BE2C (cell line): ENCODE measurements around the gene SH3D21.

ENCODE experiments used
- DNase-seq: peaks from one replicate; pipeline ENCODE4 v3.0.0-alpha.2; 2020
- H3K27me3 ChIP-seq: fragments of 250-450 bp; sonication (Bioruptor Pico); 2 replicates; pipeline ENCODE4 v1.5.1; 2020; ENCODE audit warnings: mild to moderate bottlenecking
- H3K36me3 ChIP-seq: fragments of 250-450 bp; sonication (Bioruptor Pico); 2 replicates; pipeline ENCODE4 v1.5.1; 2020; ENCODE audit warnings: mild to moderate bottlenecking
- H3K4me1 ChIP-seq: fragments of 250-450 bp; sonication (Bioruptor Pico); 2 replicates; pipeline ENCODE4 v1.5.1; 2020
- H3K4me3 ChIP-seq: 2 replicates; pipeline ENCODE4 v1.5.1; 2011; ENCODE audit warnings: low read depth, low read length
- H3K9me3 ChIP-seq: fragments of 250-450 bp; sonication (Bioruptor Pico); 2 replicates; pipeline ENCODE4 v1.5.1; 2020
- CTCF ChIP-seq: IDR thresholded peaks from 2 replicates; pipeline ENCODE4 v1.5.1; 2012; ENCODE audit warnings: mild to moderate bottlenecking, low read depth, low read length

The SH3D21 gene

GRCh38 chr1:36328713-36329112, 22.5 kb downstream of the SH3D21 start:
- no peak overlapping the region for H3K4me3 ChIP-seq
- no peaks in the 10 kb centered on the region for H3K4me1 ChIP-seq
- H3K9me3 ChIP-seq = no peaks in the 10 kb centered on the region
- no peak for TF ChIP-seq CTCF
- H3K27me3 ChIP-seq = no peaks in the 10 kb centered on the region
- no peaks in the 10 kb centered on the region for H3K36me3 ChIP-seq
- no peak for DNase-seq

DNA sequence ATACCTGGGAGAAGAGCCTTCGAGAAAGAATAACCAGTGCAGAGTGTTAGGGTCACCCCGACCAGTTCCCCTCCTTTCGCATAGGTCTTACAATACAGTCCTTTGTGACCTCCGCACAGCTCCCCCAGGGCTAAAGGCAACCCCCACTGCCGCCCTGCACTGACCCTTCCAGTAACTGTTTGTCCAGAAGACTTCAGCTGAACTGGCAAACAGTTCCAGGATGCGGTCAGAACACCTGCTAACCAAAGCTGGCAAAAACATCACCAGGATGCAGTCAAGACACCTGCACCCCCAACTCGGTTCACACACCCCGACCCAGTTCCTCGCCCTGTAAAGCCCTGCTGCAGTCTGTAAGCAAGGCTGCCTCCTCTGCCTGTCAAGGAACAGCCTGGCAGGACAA, 23.6 kb downstream of the SH3D21 start:
- Histone ChIP-seq H3K27me3 (no peaks in the 10 kb centered on the region), H3K4me1 (no peaks in the 10 kb centered on the region), H3K4me3 (no peak overlapping the region), H3K9me3 (no peaks in the 10 kb centered on the region), H3K36me3 (no peaks in the 10 kb centered on the region)
- no peak for TF ChIP-seq CTCF
- DNase-seq = no peak

- no peaks in the 10 kb centered on the region for H3K36me3 ChIP-seq
- DNase-seq = no peak
Measured at GRCh38 chr1:36330940-36331339, 24.8 kb downstream of the SH3D21 start.

DNA sequence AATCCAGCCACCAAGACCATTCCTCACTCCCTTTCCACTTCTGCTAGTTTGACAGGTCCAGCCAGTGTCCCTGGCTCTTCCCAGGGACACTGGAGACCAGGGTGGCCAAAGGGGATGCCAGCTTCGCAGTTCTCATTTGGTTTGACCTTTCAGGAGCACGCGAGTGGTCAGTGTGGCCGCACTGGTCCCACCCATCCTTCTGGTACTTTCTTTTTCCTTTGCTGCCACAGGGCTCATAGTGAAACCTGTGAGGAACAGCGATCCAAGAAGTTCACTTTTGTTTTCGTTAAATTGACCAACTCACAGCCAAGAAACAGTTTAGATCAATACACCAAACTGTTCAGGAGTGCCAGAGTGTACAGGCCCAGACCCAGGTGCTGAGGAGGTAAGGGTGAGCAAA, 31.7 kb downstream of the SH3D21 start:
- Histone ChIP-seq H3K36me3 (no peaks in the 10 kb centered on the region), H3K27me3 (no peaks in the 10 kb centered on the region), H3K9me3 (no peaks in the 10 kb centered on the region), H3K4me3 (no peak overlapping the region), H3K4me1 (no peaks in the 10 kb centered on the region)
- no peak for DNase-seq
- TF ChIP-seq CTCF = no peak

More at GRCh38 chr1:36330940-36331339, 24.8 kb downstream of the SH3D21 start:
- H3K27me3 ChIP-seq = no peaks in the 10 kb centered on the region
- H3K4me3 ChIP-seq = no peak overlapping the region
- H3K4me1 ChIP-seq = no peaks in the 10 kb centered on the region
- TF ChIP-seq CTCF = no peak
- no peaks in the 10 kb centered on the region for H3K9me3 ChIP-seq

DNA sequence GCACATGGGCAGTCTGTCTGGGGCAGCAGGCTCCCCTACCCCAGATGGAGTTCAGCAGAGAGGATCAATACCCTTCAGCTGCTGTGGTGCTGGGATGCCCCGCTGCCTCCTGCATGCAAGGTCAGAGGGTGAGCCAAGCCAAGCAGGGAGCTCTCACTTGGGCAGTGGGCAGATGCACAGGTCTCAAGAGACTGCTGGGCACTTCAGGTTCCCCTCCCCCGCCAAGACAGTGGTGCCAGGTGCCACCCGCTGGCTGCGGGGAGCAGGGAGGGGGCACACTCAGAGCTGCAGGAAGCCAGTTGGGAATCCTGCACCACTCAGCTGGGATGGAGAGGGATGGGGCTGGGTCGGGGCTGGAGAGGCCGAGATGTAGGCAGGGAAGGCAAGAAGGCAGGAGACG, 33.0 kb downstream of the SH3D21 start:
- TF ChIP-seq CTCF = no peak
- Histone ChIP-seq H3K4me3 (no peak overlapping the region), H3K27me3 (no peaks in the 10 kb centered on the region), H3K36me3 (no peaks in the 10 kb centered on the region), H3K4me1 (no peaks in the 10 kb centered on the region), H3K9me3 (no peaks in the 10 kb centered on the region)
- no peak for DNase-seq

- Histone ChIP-seq H3K4me3 (no peak overlapping the region), H3K4me1 (no peaks in the 10 kb centered on the region)
Measured at GRCh38 chr1:36339615-36340014, 33.4 kb downstream of the SH3D21 start.

More at GRCh38 chr1:36339615-36340014, 33.4 kb downstream of the SH3D21 start:
- Histone ChIP-seq H3K27me3 (no peaks in the 10 kb centered on the region), H3K9me3 (no peaks in the 10 kb centered on the region), H3K36me3 (no peaks in the 10 kb centered on the region)
- no peak for DNase-seq
- TF ChIP-seq CTCF = no peak
